HG03457 (cell line): ENCODE results near the gene GREM2.

Experiments
- ATAC-seq: cut with Tn5 transposase; IDR thresholded peaks from one replicate; pipeline ENCODE4 v1.9.1; 2021; ENCODE audit warnings: moderate number of reproducible peaks; ENCODE audit not compliant: unreplicated experiment

Gene GREM2

DNA sequence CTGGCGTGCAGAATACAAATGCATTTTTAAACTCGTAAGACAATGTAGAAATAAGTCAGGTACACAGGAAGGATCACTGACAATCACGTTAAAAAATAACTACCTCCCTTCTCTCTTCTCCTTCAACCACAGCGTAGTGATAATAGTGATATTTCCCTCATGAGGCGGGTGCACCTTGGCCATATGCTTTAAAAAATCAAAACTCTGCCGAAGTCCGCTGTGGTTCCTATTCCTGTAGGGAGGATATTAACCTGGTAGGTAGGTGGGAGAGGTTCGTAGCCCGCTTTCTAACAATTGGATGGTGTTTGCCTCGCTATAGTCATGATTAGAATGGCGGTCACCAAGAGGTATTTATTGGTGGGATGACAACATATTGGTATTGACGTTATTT lies 732 bp downstream of the GREM2 start:
- no peak for ATAC-seq

GRCh38 chr1:240610636-240611035 lies 1.3 kb downstream of the GREM2 start:
- no peak for ATAC-seq

DNA sequence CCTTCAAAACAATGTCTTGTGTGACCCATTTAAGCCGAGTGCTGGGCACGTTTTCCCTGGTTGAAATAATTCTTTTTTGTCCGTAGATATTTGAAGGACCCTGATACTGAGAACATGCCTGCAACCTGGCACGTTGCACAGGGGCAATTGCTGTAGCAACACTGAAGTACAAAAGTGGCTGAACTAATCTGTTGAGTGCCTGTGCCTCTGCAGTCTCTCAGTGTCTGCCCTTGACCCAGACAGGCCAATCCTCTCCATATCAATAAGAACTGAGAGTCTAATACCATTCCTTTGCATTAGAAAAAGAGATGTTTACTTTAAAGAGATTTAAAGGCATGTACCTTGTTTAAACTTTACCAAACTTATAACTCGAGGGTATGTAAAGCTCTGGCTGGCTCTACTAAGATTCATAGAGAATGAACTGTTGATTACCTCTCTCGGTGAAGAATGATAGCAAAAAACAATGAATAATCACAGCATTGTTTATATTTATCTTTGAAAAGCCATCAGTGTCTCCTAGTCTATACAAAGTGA lies 2.4 kb downstream of the GREM2 start:
- ATAC-seq, result no peak

GRCh38 chr1:240608707-240609106 lies 3.2 kb downstream of the GREM2 start:
- no peak for ATAC-seq

DNA sequence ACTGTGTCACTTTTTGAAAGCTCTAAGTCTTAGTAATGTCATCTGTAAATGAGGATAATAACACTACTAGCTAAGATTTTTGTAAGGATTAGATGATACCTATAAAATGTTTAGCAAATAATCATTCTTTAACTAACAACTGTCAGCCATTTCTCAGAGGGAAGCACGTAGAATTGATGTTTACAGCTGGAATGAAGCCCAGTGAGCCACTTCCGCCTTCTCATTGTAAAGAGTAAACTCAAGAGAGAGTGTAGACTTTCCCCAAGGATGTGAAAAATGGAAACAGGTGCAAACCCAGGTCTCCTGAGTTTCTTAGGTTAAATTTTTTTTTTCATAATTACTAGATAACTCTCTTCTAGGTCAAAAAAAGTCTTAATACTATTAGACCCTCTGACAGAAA lies 4.9 kb downstream of the GREM2 start:
- no peak for ATAC-seq

DNA sequence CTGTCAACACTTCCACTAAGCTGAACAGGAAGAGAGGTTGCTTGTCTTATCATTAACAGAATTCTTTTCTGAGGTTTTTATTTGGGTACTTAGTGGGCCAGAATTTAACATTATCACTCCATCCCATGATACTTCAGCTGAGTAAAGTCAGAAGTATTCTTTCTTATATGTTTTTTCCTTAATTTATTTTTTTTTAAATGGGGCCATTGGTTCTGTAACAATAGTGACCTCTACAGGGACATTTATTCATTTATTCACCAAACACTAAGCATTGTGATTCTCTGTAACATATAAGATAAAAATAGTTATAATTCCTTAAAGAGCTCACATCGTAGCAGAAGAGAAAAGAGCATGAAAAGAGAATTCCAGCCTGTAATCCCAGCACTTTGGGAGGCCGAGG lies 9.8 kb downstream of the GREM2 start:
- ATAC-seq, result no peak

GRCh38 chr1:240599830-240600229 lies 12.1 kb downstream of the GREM2 start:
- no peak for ATAC-seq

- no peak for ATAC-seq
These were observed 12.7 kb downstream of the GREM2 start for GRCh38 chr1:240599299-240599698.

DNA sequence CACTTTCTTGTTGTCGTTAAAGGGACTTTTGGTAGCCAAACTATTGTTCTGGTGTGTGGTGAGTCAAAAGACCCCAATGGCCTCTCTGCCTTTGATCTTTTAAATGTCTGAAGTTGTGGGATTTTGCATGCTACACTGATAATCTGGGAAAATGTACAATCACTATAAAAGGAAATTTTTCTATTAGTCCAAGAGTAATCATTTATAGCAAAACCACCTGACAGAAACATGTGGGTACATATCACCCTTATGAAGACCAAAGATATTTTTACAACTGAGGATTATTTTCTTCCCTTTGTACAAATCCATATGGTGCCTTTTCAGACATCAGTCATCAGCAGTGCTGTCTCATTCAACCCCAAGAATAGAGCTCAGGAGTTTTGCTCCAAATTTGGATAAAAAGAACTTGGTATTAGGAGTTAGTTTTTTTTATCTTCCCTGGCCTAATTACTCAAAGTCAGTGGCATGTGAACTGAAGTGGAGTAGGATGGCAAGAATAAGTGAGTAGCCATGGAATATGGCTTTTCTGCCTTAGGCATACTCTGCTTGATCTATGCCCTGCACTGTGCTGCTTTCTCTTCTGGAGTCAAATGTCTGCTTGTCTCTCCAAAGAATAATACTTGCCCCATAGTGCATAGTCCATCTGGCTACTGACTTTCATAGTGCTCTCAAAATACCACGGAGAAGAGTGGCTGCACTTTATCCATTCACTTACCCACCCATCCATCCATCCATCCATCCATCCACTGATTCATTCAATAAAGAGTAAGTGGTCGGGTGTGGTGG lies 13.5 kb downstream of the GREM2 start:
- no peak for ATAC-seq

DNA sequence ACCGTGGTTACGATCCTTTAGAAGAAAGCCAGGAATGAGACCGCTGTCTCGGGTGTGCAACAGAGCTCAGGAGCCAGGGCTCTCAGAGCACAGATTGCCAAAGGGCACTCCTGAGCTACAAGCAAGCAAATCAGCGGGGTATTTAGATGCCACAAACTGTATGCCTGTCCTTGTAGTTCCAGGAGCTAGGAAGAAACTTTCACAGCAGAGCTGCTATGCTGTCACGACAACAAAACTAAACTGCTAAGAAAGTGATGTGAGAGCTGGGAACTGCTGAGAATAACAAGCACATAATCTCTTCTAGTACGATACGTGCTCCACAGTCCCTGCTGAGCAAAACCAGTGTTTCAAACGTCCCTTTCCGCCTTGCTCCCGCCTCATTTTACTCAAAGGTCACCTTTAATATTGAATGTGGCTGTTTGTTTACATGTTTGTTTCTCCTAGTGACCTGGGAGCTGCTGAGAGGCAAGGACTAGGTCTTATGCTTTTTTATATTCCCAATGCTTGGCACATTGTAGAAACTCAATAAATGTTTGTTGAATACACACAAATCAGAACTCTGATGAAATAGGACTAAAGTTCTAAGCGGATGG lies 14.7 kb downstream of the GREM2 start:
- no peak for ATAC-seq

DNA sequence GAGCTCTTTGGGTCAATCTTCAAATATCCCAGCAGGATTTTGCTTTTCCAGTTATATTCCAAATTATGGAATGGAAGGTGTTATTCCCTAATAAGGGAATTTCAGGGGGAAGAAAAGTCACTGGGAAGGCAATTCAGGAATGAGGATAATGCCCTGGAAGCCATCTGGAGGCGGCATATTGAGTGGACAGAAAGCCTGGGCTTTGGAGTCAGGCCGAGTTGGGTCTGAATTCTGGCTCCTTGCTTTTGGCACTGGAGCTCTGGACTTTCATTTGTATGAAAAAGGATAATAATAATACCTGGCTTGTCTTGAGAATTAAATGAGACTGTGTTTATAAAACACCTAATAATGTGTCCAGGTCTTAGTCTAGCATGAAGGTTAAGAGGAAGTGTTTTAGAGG lies 16.5 kb downstream of the GREM2 start:
- ATAC-seq, result no peak

DNA sequence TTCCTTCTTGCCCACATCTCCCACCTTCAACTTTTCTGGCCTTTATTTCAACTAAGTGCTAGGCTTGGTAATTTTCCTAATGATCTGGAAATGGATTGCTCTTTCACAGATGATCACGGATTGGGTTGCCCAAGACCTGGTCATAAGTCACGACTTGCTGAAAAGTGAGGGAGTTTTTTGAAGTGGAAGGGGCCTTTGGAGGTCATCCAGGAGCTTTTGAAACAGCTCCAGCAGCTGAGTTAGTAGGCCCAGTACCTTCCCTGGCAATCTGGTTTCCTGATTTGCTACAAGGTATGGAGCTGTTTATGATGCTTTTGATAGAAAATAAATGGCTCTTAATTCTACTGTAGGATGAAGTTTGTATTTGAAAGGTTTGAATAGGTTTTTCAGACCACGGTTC lies 20.4 kb downstream of the GREM2 start:
- ATAC-seq, result no peak

GRCh38 chr1:240591078-240591477 lies 20.9 kb downstream of the GREM2 start:
- ATAC-seq, result no peak

- no peak for ATAC-seq
These were observed 22.3 kb downstream of the GREM2 start for GRCh38 chr1:240589585-240590110.

DNA sequence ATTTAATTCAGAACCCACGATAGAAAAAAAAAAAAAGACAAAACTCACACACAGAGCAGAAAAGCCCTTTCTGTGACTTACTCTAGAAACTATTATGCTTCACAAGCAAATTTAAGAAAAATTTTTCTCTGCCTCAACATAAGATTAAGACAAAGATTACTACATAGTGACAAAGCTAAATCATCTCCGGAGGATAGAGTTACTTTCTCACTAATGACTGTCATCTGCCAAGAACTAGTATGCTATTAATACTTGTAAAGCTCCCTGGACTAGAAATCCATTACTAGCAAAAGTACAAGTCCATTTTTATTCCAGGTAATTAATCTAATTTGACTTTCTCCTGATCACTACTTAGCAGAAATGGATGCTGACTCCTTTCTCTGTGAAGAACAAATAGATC lies 25.9 kb downstream of the GREM2 start:
- no peak for ATAC-seq

- no peak for ATAC-seq
These were observed 29.0 kb downstream of the GREM2 start for GRCh38 chr1:240582953-240583352.

GRCh38 chr1:240579511-240579910 lies 32.4 kb downstream of the GREM2 start:
- ATAC-seq, result no peak

DNA sequence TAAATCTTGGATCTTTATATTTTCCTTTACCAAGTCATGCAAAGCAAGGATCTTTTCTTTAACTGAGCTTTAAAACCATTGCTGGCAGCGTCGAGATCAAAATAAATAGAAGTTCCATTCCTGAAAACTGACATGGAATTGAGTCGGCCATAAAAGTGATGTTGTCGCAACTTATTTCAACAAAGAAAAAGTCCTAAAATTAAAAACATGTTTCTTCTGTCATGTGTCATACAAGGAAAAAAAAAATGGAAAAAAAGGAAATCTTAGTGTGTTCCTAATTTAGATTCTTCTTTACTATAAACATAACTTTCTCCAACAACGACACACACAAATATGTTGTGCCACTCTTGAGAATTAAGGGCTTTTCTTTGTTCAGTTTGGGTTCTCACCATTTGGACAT lies 34.9 kb downstream of the GREM2 start:
- ATAC-seq, result no peak

- ATAC-seq, result peak; percentile 91
These were observed 35.8 kb downstream of the GREM2 start for GRCh38 chr1:240575981-240576662.

DNA sequence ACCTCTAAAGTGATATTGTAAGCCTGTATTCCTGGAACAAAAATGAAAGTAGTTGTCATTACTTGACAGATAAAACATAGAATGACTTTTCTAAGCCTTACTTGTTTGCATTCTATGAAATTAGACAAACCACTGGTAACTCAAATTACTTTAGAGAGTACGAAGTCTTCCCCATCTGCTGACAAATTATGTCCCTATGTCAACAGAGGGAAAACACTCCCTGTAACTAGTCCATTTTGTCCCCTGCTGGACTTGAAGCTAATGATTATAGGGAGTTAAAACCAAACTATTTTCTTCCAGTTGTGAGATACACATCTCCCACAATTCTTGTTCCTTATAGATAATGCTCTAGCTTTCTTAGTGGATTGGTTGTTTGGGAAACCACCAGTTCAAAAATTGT lies 39.6 kb downstream of the GREM2 start:
- no peak for ATAC-seq

- ATAC-seq, result no peak
These were observed 40.2 kb downstream of the GREM2 start for GRCh38 chr1:240571782-240572181.

- no peak for ATAC-seq
These were observed 44.9 kb downstream of the GREM2 start for GRCh38 chr1:240567066-240567465.
